HepG2 (cell line): Measurements from ENCODE around the gene PDLIM7. TPM values are rescaled to one million over a fixed set of nuclear protein-coding genes. Genes with fewer than 3 reads are reported as not detected.

ENCODE experiments used
- ATAC-seq: fragments of 200-7000 bp; cut with Tn5 transposase; 3 replicates; pipeline ENCODE4 v1.9.1; 2020; ENCODE audit warnings: mild to moderate bottlenecking, moderate library complexity
- BruUV-seq: library from RNA; stranded (reverse); fragments of 400-500 nt; replicated peaks from 2 replicates; lab custom pipeline; 2021; lab: Mats Ljungman, UMichigan
- CTCF ChIA-PET: fragments of 300-600 bp; formaldehyde crosslinking; extraction: SDS; loops from one replicate; lab custom pipeline; 2021; ENCODE audit warnings: low total read pairs, inconsistent platforms, low intra/inter-chr PET ratio; lab: Yijun Ruan, JAX
- POLR2A ChIA-PET: fragments of 350-600 bp; sonication (Branson Sonifier 250); formaldehyde crosslinking; loops from one replicate; lab custom pipeline; 2020; ENCODE audit warnings: antibody characterized with exemption, inconsistent platforms; lab: Yijun Ruan, JAX
- DNase-seq: peaks from one replicate; pipeline ENCODE4 v3.0.0-alpha.2; 2015; ENCODE audit warnings: low spot score
- FAIRE-seq: peaks from 3 replicates; lab custom pipeline; 2011; peaks lifted over from hg19 to GRCh38; lab: Jason Lieb, UNC
- H2AFZ ChIP-seq: one replicate; pipeline ENCODE4 v1.6.1; 2011; ENCODE audit warnings: low read length, inconsistent platforms
- H3K27ac ChIP-seq: fragments of 300-600 bp; 3 replicates; pipeline ENCODE4 v1.8.0; 2011; ENCODE audit warnings: mixed run types, mild to moderate bottlenecking, mixed read lengths, low read length, inconsistent platforms; ENCODE audit not compliant: insufficient read depth; ENCODE audit errors: extremely low read length
- H3K27me3 ChIP-seq, 2 experiments: fragments of 200-600 bp in 1 of 2; 2 replicates in 1 of 2; 3 replicates in 1 of 2; pipeline versions ENCODE4 v1.6.0 to v1.8.0; 2011; ENCODE audit warnings: low read length in 2 of 2, mild to moderate bottlenecking in 2 of 2, moderate library complexity in 2 of 2, inconsistent platforms in 1 of 2; ENCODE audit not compliant: insufficient read depth in 2 of 2, control insufficient read depth in 1 of 2
- H3K36me3 ChIP-seq, 2 experiments: fragments of 200-600 bp in 1 of 2; replicated peaks in 1 of 2; 2 replicates in 1 of 2; 3 replicates in 1 of 2; pipeline versions ENCODE4 v1.5.1 to v1.8.0; 2011; ENCODE audit warnings: low read length in 2 of 2, inconsistent platforms in 1 of 2; ENCODE audit not compliant: insufficient read depth in 2 of 2, control insufficient read depth in 1 of 2
- H3K4me1 ChIP-seq: 2 replicates; pipeline ENCODE4 v1.5.1; 2012; ENCODE audit warnings: low read length, inconsistent platforms; ENCODE audit not compliant: insufficient read depth
- H3K4me2 ChIP-seq: 2 replicates; pipeline ENCODE4 v1.6.0; 2011; ENCODE audit warnings: low read depth, low read length, inconsistent platforms
- H3K4me3 ChIP-seq, 3 experiments: fragments of 200-600 bp in 1 of 3; sonication (generic), shearing (Covaris generic) in 1 of 3; replicated peaks in 1 of 3; 2 replicates each; pipeline ENCODE4 v1.5.1; 2011 to 2016; ENCODE audit warnings: low read length in 3 of 3, inconsistent platforms in 2 of 3, low read depth in 2 of 3, mild to moderate bottlenecking in 2 of 3, control low read depth in 1 of 3, mixed read lengths in 1 of 3; ENCODE audit not compliant: insufficient read depth in 1 of 3
- H3K79me2 ChIP-seq: one replicate; pipeline ENCODE4 v1.6.1; 2011; ENCODE audit warnings: low read length, inconsistent platforms; ENCODE audit not compliant: insufficient read depth
- H3K9ac ChIP-seq: 2 replicates; pipeline ENCODE4 v1.6.0; 2011; ENCODE audit warnings: mild to moderate bottlenecking, low read depth, low read length, inconsistent platforms; ENCODE audit not compliant: insufficient read depth
- H3K9me3 ChIP-seq: 2 replicates; pipeline ENCODE4 v1.5.1; 2012; ENCODE audit warnings: mild to moderate bottlenecking, low read length
- H4K20me1 ChIP-seq: 2 replicates; pipeline ENCODE4 v1.6.0; 2011; ENCODE audit warnings: inconsistent platforms, mild to moderate bottlenecking, low read length, moderate library complexity; ENCODE audit not compliant: insufficient read depth
- CCDC6 ChIP-seq: sonication (generic); formaldehyde crosslinking; IDR thresholded peaks from 2 replicates; pipeline ENCODE4 v1.8.1; 2022; ENCODE audit warnings: mild to moderate bottlenecking, missing genetic modification reagents, moderate library complexity
- GLI4 ChIP-seq: sonication (generic); formaldehyde crosslinking; IDR thresholded peaks from 2 replicates; pipeline ENCODE4 v1.5.1; 2020; ENCODE audit warnings: missing genetic modification reagents, mild to moderate bottlenecking, moderate library complexity, borderline replicate concordance
- HDAC6 ChIP-seq: fragments of 200-600 bp; sonication (generic); IDR thresholded peaks from 2 replicates; pipeline ENCODE4 v1.7.0; 2017; ENCODE audit warnings: mild to moderate bottlenecking, antibody characterized with exemption, low read length, low read depth
- HES4 ChIP-seq: sonication (generic); formaldehyde crosslinking; IDR thresholded peaks from 2 replicates; pipeline ENCODE4 v1.9.0; 2021; ENCODE audit warnings: mild to moderate bottlenecking, missing genetic modification reagents, borderline replicate concordance
- MAFF ChIP-seq: IDR thresholded peaks from 2 replicates; pipeline ENCODE4 v1.6.1; 2011; ENCODE audit warnings: low read depth, low read length, improper control_type of control experiment
- MYNN ChIP-seq: sonication (generic); formaldehyde crosslinking; IDR thresholded peaks from 2 replicates; pipeline ENCODE4 v1.4.0; 2020; ENCODE audit warnings: mild to moderate bottlenecking, low read depth, missing genetic modification reagents
- NFIC ChIP-seq: IDR thresholded peaks from 2 replicates; pipeline ENCODE4 v1.6.1; 2012; ENCODE audit warnings: mild to moderate bottlenecking, low read length, inconsistent platforms
- RARA ChIP-seq: IDR thresholded peaks from 2 replicates; pipeline ENCODE4 v1.6.1; 2016; ENCODE audit warnings: missing genetic modification reagents, missing compliant biosample characterization
- RELA ChIP-seq: sonication (generic); formaldehyde crosslinking; IDR thresholded peaks from 2 replicates; pipeline ENCODE4 v1.4.0; 2020; ENCODE audit warnings: missing genetic modification reagents
- RNF2 ChIP-seq: fragments of 450-650 bp; conservative IDR thresholded peaks from 2 replicates; pipeline ENCODE4 v1.6.1; 2016; ENCODE audit warnings: low read depth
- TMF1 ChIP-seq: sonication (generic); formaldehyde crosslinking; IDR thresholded peaks from 2 replicates; pipeline ENCODE4 v1.8.1; 2022; ENCODE audit warnings: low read depth, missing genetic modification reagents
- ZNF234 ChIP-seq: sonication (generic); formaldehyde crosslinking; conservative IDR thresholded peaks from 2 replicates; pipeline ENCODE4 v1.5.1; 2020; ENCODE audit warnings: mild to moderate bottlenecking, missing genetic modification reagents
- ZNF24 ChIP-seq: fragments of 450-650 bp; IDR thresholded peaks from 2 replicates; pipeline ENCODE4 v1.6.1; 2017; ENCODE audit warnings: antibody characterized with exemption, mild to moderate bottlenecking
- ZNF674 ChIP-seq: sonication (generic); formaldehyde crosslinking; IDR thresholded peaks from 2 replicates; pipeline ENCODE4 v1.5.0; 2020; ENCODE audit warnings: low read depth, mild to moderate bottlenecking, missing genetic modification reagents
- WGBS: methylation state at CpG from one replicate; pipeline ENCODE4 v1.1.6; 2017; ENCODE audit warnings: low lambda C conversion rate; 5-methylcytosine and 5-hydroxymethylcytosine counted together
- in situ Hi-C: cut with HindIII; loops from 2 replicates; pipeline ENCODE4 v1.10.0; 2017; ENCODE audit warnings: low pct_unique_long_range_greater_than_20kb; ENCODE audit not compliant: extremely low pct_ligation_motif_present
- intact Hi-C: fragments of 100-400 bp; cut with micrococcal nuclease; formaldehyde crosslinking; loops from one replicate; pipeline ENCODE4 v1.10.0; 2022; ENCODE audit not compliant: unreplicated experiment
- polyA plus RNA-seq, 8 experiments: library from polyadenylated mRNA; depleted of rRNA in 3 of 8; stranded (reverse) in 7 of 8; unstranded in 1 of 8; fragments of >200 nt; fragmentation: Illumina TruSeq in 4 of 8; extraction: Trizol in 4 of 8; gene quantifications; 2 replicates each; pipeline versions ENCODE4 v1.2.1 to v1.2.3, GENCODE V29; 2011 to 2016; ENCODE audit warnings: low read depth in 4 of 8, missing spikeins in 1 of 8, mixed read lengths in 1 of 8; ENCODE audit not compliant: insufficient read depth in 1 of 8
- total RNA-seq, 5 experiments: library from RNA; depleted of rRNA; stranded (reverse); fragments of >200 nt; fragmentation: Illumina TruSeq; extraction: Trizol; gene quantifications; 2 replicates each; pipeline ENCODE4 v1.2.3, GENCODE V29; 2016; ENCODE audit warnings: low read depth in 1 of 5
- TF ChIP-seq, protein P1 (sequence below): sonication (generic); formaldehyde crosslinking; IDR thresholded peaks from 2 replicates; pipeline ENCODE4 v1.4.0; 2020; ENCODE audit warnings: missing genetic modification reagents, mild to moderate bottlenecking, borderline replicate concordance
- TF ChIP-seq, protein P2 (sequence below): IDR thresholded peaks from 2 replicates; pipeline ENCODE4 v1.6.1; 2016; ENCODE audit warnings: low read depth, borderline replicate concordance
- TF ChIP-seq, protein P3 (sequence below): IDR thresholded peaks from 2 replicates; pipeline ENCODE4 v1.6.1; 2012; ENCODE audit warnings: inconsistent platforms
- TF ChIP-seq, protein P4 (sequence below): sonication (generic); formaldehyde crosslinking; IDR thresholded peaks from 2 replicates; pipeline ENCODE4 v1.8.0; 2022; ENCODE audit warnings: mild to moderate bottlenecking, missing genetic modification reagents, moderate library complexity
- TF ChIP-seq, protein P5 (sequence below): IDR thresholded peaks from 2 replicates; pipeline ENCODE4 v1.6.1; 2016; ENCODE audit warnings: low read depth, missing genetic modification reagents, missing compliant biosample characterization

PDLIM7 gene
- total and polyA plus RNA-seq, 2 of the 13 experiments (the other 11 are each of a cell fraction or from before 2014, with no cell fraction given), result 21.1 to 31.3 TPM

- no peak overlapping the region for H2AFZ ChIP-seq
- in situ Hi-C loops, result no loop called here
- TF ChIP-seq, protein P1, sequence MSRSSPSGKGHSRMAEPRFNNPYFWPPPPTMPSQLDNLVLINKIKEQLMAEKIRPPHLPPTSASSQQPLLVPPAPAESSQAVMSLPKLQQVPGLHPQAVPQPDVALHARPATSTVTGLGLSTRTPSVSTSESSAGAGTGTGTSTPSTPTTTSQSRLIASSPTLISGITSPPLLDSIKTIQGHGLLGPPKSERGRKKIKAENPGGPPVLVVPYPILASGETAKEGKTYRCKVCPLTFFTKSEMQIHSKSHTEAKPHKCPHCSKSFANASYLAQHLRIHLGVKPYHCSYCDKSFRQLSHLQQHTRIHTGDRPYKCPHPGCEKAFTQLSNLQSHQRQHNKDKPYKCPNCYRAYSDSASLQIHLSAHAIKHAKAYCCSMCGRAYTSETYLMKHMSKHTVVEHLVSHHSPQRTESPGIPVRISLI (CRISPR knock-in tag), result no peak
- TF ChIP-seq, protein P2, sequence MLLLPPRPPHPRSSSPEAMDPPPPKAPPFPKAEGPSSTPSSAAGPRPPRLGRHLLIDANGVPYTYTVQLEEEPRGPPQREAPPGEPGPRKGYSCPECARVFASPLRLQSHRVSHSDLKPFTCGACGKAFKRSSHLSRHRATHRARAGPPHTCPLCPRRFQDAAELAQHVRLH, result no peak
- TF ChIP-seq HDAC6, result no peak
- TF ChIP-seq, protein P3, sequence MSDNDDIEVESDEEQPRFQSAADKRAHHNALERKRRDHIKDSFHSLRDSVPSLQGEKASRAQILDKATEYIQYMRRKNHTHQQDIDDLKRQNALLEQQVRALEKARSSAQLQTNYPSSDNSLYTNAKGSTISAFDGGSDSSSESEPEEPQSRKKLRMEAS, result no peak
- TF ChIP-seq GLI4 (CRISPR knock-in tag), result no peak
- TF ChIP-seq HES4, result no peak
- TF ChIP-seq MAFF, result no peak
- TF ChIP-seq, protein P4, sequence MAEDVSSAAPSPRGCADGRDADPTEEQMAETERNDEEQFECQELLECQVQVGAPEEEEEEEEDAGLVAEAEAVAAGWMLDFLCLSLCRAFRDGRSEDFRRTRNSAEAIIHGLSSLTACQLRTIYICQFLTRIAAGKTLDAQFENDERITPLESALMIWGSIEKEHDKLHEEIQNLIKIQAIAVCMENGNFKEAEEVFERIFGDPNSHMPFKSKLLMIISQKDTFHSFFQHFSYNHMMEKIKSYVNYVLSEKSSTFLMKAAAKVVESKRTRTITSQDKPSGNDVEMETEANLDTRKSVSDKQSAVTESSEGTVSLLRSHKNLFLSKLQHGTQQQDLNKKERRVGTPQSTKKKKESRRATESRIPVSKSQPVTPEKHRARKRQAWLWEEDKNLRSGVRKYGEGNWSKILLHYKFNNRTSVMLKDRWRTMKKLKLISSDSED, result no peak
- no peak for TF ChIP-seq TMF1 (CRISPR knock-in tag)
- TF ChIP-seq ZNF24, result no peak
- no peak for TF ChIP-seq RNF2
- TF ChIP-seq ZNF234 (CRISPR knock-in tag), result no peak
- no peak for TF ChIP-seq CCDC6 (CRISPR knock-in tag)
- TF ChIP-seq RARA (CRISPR knock-in tag), result no peak
- no peak for TF ChIP-seq NFIC
- TF ChIP-seq RELA, result no peak
- TF ChIP-seq, protein P5, sequence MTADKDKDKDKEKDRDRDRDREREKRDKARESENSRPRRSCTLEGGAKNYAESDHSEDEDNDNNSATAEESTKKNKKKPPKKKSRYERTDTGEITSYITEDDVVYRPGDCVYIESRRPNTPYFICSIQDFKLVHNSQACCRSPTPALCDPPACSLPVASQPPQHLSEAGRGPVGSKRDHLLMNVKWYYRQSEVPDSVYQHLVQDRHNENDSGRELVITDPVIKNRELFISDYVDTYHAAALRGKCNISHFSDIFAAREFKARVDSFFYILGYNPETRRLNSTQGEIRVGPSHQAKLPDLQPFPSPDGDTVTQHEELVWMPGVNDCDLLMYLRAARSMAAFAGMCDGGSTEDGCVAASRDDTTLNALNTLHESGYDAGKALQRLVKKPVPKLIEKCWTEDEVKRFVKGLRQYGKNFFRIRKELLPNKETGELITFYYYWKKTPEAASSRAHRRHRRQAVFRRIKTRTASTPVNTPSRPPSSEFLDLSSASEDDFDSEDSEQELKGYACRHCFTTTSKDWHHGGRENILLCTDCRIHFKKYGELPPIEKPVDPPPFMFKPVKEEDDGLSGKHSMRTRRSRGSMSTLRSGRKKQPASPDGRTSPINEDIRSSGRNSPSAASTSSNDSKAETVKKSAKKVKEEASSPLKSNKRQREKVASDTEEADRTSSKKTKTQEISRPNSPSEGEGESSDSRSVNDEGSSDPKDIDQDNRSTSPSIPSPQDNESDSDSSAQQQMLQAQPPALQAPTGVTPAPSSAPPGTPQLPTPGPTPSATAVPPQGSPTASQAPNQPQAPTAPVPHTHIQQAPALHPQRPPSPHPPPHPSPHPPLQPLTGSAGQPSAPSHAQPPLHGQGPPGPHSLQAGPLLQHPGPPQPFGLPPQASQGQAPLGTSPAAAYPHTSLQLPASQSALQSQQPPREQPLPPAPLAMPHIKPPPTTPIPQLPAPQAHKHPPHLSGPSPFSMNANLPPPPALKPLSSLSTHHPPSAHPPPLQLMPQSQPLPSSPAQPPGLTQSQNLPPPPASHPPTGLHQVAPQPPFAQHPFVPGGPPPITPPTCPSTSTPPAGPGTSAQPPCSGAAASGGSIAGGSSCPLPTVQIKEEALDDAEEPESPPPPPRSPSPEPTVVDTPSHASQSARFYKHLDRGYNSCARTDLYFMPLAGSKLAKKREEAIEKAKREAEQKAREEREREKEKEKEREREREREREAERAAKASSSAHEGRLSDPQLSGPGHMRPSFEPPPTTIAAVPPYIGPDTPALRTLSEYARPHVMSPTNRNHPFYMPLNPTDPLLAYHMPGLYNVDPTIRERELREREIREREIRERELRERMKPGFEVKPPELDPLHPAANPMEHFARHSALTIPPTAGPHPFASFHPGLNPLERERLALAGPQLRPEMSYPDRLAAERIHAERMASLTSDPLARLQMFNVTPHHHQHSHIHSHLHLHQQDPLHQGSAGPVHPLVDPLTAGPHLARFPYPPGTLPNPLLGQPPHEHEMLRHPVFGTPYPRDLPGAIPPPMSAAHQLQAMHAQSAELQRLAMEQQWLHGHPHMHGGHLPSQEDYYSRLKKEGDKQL (CRISPR knock-in tag), result no peak
- TF ChIP-seq MYNN (CRISPR knock-in tag), result no peak
- no peak for TF ChIP-seq ZNF674 (CRISPR knock-in tag)
- no peak overlapping the region for H3K9ac ChIP-seq
- intact Hi-C loops, result no loop called here
- ChIA-PET POLR2A (interaction anchor here (1.5 kb wide), 1 partner anchor 23 kb away, joined by 3 read pairs; the partner anchor contains the start of gene PDLIM7), CTCF (no interaction called here)
- no peak overlapping the region for H3K27ac ChIP-seq
- no peaks in the 10 kb centered on the region; the same call in 1 of the 2 replicates for H4K20me1 ChIP-seq
- no peak overlapping the region for H3K4me2 ChIP-seq
- peaks cover 20 to 53% of the 10 kb centered on the region in 2 experiments for H3K36me3 ChIP-seq
- BruUV-seq, result no TSS peak
- no peaks in the 10 kb centered on the region; a peak in 1 of 5 replicates for H3K27me3 ChIP-seq
- H3K4me1 ChIP-seq, result peaks cover 16% of the 10 kb centered on the region
- no peak for FAIRE-seq
- no peak for ATAC-seq
- H3K4me3 ChIP-seq, result no peak overlapping the region
- WGBS, result 97% methylated on average over 3 of the region's 3 CpGs
- DNase-seq, result no peak
- no peaks in the 10 kb centered on the region for H3K9me3 ChIP-seq
- peaks cover 12% of the 10 kb centered on the region for H3K79me2 ChIP-seq
Measured at GRCh38 chr5:177520271-177520670, 22.9 kb upstream of the PDLIM7 start.
